Fibroblast of skin of right biceps (primary cell): ENCODE data around the gene PTPN18.

ENCODE experiments used
- DNase-seq: peaks from one replicate; pipeline ENCODE4 v3.0.0-alpha.2; 2013

Gene PTPN18

DNA sequence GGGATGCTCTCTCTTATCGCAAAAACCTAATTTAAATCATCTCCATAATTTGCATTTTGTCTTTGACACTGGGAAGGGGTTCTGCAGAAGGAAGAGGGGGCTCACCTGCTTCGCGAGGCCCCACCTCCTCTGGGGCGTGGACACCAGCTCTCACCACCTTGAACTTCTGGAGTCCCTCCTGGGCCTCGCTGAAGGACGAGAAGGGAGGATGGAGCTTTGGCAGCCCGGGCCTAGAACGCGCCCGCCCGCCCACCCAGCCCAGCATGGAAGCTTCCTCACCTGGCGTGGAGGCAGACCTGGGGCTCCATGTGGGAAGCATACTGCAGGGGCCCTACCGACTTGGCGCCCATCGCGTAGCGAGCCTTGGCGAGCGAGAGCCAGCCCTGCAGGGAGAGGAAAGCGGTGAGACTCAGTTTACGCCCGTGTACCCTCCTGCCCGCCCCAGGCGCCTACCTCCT lies 14.3 kb upstream of the PTPN18 start:
- DNase-seq = no peak

DNA sequence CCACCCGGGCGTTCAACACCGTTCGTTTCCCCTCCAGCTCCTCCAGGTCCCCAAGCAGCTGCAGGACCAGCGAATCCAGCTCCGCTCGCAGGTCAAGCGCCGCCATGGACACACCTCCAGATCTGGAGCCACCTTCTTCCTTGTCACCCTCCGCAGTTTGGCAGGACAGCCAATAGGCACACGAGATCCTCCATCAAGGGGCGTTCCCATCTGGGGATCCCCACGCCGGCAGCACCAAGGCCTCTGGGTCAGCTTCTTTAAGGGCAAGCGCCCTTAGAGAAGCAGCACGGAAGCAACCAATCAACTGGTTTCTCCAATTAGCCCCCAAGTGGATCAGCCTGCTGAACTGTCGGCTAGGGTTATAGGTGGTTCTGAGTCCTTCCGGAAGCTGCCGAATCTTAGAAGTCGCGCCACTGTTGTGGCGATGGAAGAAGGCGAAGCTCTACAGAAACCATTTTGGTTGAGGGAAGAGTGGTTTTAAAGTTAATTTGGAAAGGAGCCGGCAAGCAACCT lies 13.8 kb upstream of the PTPN18 start:
- DNase-seq = peak; percentile 93

DNA sequence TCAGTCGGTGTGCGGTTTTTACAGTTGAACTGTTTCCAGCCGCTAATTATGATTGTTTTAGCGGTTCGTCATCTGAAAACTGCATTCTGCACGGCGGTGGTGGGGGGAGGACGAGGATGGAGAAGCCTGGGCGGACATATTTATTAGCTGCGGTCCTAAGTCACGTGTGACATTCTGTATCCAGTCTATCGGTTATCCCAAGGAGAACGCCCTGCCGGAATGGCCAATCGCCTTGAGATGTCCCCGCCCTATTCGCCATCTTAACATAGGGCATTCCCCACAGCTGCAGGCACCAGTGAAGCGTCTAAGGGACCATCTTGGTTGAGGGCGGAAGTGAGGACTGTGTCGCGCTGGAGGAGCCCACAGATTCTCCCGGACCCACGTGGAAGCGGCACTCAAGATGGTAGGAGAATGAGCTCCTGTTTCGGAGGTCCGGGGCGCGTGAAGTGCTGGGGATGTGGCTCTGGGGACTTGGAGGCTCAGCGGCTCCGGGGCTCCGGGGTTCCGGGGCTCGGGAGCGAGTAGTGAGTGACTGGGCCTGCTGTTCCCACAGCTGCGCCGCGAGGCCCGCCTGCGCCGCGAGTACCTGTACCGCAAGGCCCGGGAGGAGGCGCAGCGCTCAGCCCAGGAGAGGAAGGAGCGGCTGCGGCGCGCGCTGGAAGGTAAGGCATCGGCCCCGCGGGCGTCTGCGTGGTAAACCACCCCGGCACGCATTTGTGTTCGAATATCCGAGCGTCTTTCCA lies 13.2 kb upstream of the PTPN18 start, which contains the start of gene IMP4:
Gene IMP4, plus strand, starts transcription at position 365 of the 743 bp plus-strand sequence. Its CDS starts 36 bp downstream, at position 401.
- DNase-seq = peak; percentile 99

DNA sequence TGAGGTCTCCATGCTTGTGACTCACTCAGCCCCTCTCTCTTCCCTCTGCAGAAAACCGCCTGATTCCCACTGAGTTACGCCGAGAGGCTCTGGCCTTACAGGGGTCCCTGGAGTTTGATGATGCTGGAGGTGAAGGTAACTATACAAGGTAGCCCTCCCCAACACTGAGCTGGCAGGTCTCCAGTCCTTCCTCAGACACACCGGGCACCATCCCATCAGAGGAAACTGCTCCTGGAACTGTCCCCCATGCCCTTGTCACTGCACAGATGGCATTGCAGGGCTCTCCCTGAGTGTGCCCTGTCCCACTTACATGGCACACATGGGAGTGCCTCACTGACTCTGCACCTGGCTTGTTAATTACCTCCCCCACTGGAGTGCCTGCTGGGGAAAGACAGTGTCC lies 11.3 kb upstream of the PTPN18 start:
- no peak for DNase-seq

DNA sequence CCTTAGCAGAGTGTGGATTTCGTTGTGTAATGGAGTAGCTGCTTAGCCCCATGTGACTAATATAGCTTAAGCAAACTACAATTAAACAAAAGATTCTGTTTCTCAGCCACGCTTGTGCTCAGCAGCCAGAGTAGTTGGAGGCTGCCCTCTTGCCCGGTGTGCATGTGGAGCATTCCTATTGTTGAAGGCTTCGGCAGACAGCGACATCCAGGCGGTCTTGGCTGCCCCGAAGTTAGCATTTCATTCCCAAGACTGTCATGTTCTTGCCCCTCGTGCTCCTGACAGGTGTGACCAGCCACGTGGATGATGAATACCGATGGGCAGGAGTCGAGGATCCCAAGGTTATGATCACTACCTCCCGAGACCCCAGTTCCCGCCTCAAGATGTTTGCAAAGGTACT lies 10.8 kb upstream of the PTPN18 start:
- DNase-seq = no peak

DNA sequence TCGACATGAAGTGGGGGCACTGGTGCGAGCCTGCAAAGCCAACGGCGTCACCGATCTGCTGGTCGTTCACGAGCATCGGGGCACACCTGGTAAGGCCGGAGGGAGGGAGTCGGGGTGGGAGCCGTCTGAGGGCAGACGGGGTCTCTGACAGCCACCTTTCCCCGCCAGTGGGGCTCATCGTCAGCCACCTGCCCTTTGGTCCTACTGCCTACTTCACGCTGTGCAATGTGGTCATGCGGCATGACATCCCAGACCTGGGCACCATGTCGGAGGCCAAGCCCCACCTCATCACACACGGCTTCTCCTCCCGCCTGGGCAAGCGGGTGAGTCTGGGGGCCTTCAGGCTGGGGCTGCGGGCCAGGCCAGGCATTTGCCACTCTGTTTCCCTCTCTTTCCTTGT lies 10.2 kb upstream of the PTPN18 start:
- DNase-seq = no peak

DNA sequence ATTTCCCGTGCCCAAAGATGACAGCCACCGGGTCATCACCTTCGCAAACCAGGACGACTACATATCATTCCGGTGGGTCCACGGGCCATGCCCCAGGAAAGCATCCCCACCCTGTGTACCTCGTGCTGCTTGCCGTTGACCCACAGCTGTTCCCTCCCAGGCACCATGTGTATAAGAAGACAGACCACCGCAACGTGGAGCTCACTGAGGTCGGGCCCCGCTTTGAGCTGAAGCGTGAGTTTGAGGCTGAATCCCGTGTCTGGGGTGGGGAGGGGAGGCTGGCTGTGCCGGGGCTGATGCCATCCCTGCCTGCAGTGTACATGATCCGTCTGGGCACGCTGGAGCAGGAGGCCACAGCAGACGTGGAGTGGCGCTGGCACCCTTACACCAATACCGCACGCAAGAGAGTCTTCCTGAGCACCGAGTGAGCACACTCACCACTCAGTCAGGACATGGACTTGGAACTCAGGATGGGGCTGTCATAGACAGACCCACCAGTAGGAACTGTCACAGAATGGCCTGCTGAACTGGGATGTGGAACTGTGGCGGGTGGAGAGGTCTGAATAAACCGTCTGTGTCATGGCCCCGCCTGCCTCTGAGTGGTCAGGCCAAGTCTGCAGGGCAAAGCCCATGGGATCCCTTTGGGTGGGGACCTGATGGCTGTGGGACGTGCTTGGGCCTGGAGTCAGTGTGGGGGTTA lies 9.7 kb upstream of the PTPN18 start:
- no peak for DNase-seq

DNA sequence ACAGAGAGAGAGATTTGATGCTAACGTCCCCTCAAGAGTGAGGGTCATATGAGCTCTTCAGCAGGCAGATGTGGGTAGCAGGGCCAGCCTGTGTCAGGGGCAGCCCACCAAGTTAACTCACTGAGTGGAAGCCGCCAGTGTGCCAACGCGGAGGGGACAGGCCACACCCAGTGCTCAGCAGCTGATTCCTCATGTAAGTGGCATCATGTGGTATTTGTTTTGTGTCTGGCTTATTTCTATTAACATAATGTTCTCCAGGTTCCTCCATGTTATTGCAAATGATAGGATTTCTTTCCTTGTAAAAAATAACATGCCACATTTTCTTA lies 9.2 kb upstream of the PTPN18 start:
- DNase-seq = no peak

DNA sequence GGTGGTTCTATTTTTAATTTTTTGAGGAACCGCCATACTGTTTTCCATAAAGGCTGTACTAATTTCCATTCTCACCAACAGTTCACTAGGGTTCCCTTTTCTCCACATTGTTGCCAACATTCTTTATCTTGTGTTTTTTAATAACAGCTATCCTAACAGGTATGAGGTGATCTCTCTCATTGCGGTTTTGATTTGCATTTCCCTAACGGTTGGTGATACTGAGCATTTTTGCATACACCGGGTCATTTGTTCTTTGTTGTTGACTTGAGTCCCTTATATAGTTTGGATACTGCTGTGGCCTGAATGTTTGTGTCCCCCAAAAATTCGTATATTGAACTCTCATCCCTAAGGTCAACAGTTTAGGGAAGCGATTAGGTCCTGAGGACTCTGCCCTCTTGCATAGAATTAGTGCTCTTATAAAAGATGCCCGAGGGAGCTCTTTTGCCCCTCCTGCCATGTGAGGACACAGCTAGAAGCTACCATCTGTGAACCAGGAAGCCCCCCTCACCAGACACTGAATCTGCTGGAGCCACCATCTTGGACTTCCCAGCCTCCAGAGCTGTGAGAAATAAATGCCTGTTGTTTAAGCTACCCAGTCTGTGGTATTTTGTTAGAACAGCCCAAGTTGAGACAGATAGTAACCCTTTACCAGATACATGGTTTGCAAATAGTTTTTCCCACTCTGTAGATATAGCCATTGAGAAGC lies 8.5 kb upstream of the PTPN18 start:
- no peak for DNase-seq

DNA sequence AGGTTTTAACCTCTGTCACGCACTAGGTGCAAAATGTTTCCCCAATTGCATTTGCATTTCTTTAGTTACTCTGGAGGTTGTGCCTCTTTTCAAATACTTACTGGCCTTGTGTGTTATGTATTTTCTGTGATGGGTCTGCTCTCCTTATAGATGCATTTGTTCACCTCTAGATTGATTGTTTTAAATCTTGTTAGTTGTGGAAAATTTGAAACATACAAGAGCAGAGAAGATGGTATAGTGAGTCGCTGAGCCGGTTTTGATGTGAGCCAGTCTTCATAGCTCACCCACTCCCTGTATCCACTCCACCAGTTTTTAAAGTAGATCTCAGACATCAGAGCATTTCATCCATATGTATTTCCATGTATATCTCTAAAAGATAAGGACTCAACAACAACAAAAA lies 6.7 kb upstream of the PTPN18 start:
- DNase-seq = no peak

DNA sequence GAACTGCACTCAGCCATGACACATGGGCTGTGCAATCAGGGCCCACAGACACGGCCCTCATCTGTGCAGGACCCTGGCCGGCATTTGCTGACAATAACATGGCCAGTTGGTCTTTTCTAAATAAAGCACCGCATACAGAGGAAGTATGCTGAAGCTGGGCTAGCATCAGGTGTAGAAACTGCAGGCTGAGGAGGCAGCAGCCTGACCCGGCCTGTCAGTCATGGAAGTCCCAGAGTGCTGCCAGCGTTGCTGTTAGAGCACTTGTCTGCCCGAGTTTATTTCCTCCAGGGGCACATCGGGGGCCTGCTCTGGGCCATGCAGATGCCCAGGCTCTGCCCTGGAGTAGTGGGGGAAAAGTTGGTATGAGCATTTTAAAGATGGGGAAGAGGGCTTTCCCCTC lies 4.1 kb upstream of the PTPN18 start:
- DNase-seq = no peak

DNA sequence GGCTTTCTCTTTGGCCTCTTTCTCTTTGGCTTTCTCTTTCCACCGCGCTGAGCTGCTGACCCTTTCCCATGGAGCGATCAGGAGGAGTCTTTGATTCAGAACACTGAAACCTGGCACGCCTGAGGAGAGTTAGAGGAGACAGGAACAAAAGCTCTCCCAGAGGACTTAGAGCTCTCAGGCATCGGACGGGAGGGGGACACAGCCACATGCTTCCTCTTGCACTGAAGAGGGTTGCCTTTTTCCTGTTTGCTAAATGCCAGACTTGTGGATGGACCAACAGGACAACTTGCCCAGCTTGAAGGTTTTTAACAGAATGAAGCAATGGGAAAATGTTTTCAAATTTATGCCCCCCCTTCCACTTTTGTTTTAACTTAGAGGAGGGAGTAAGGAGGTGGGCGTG lies 3.6 kb upstream of the PTPN18 start:
- DNase-seq = no peak

DNA sequence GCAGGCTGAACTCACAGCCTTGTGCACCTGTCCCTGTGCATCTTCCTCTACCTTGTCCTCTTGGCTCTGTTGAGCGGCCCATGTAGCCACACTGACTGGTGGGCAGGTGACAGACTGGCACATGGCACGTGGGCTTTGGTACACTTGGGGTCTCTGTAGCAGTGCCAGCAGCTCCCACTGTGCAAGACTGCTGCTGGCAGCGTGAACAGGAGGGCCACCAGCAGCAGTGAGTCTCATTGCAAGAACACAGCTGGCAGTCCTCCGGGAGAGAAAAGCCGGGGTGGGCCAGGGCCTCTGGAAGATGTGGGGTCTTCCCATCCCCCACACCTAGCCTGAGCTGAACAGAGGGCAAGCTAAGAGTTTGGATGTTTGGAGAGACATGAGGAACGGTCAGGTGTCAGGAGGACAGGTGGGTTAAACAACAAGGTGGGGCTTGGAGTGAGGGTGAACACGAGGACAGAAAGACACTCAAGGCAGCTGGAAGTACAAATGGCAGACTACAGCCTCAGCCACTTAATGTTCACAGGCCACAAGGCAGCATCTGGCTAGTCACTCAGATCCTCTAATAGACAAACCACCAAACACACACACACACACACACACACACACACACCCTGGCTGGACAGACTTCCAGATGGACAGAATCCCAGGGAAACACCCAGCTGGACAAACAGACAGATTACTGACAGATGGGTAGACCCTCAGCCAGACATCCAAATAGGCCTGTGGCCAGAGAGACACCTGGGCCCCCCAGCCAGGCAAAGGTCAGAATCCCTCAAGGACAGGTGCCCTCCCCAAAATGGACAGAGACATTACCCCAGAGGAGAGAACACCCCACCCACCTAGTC lies 2.3 kb upstream of the PTPN18 start:
- no peak for DNase-seq

DNA sequence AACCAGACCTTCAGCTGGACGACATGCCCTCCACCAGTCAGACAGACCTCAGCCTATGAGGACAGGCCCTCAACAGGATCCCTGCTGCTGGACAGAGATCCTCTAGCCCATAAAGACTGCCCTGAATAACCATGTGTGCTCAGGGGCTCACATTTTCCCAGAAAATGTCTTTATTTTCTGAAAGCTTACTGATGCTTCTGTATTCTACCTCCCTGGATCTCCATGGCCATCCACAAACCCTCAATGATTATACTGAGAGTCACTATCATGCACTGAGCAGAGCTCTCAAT lies 1.8 kb upstream of the PTPN18 start:
- DNase-seq = no peak

DNA sequence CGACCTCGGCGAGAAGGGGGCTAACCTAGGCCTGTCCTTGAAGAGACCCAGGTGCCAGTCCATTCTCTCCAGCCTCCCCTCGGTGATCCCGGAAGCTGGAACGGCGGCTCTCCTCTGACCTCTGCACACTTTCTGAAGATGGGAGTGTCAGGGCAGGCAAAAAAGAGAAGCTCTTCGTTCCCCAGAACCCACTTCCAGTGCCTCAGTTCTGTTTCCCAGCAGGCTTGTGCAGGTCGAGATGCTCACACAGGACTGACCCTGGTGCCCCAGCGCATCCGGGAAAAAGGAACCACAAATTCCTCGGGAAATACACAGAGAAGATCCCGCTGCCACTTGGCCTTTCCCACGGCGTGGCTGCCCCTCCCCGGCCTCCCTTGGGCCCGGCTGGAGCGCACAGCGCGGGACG lies 681 bp upstream of the PTPN18 start:
- DNase-seq = no peak

DNA sequence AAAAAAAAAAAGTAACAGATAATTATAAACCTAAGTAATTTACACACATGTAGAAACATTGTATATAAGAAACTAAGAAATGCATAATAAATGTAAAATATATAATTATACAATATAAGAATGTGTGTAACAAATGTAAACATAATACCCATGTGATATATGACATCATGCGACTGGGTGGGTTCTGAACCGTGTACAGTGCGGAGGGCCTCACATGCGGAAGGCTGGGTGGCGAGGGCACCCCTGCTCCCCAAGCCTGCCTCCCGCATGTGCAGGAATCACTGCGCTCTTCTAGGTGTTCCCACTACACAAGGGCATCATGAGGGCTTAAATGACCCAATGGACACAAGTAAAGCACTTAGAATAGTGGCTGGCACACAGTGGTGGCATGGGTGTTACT lies 2.0 kb downstream of the PTPN18 start:
- no peak for DNase-seq

DNA sequence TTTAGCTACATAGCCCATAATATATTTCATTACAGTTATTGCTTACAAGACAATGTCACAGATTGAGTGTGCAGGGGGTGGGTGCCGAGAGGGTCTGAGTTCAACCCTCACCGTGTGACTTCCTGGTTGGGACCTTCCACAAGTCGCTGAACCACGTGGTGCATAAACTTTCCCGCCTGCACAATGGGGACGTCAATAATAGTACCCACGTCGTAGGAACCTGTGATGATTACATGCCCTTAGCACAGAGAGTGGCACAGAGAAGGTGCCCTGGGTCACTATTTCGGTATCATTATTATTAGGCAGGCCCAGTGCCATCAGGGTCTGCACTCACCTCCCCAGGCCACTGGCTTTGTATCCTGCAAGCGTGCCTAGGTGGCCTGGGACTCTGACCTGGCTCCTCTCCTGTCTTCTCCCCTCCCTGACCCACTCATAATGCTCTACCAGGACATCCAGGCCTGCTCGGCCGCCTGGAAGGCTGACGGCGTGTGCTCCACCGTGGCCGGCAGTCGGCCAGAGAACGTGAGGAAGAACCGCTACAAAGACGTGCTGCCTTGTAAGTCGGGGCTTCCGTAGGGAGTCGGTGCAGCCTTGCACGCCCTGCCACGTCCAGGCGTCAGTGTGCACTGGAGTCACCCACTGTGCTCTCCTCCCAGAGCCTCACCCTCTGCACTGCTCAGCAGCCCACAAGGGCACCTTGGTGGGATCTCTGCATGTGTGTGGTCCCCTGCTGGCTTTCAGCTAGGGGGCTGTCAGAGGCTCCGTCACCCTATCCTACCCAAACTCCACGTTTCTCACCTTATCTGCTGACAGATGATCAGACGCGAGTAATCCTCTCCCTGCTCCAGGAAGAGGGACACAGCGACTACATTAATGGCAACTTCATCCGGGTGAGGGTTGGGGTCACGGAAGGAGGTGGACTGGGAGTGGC lies 2.8 kb downstream of the PTPN18 start:
- no peak for DNase-seq

DNA sequence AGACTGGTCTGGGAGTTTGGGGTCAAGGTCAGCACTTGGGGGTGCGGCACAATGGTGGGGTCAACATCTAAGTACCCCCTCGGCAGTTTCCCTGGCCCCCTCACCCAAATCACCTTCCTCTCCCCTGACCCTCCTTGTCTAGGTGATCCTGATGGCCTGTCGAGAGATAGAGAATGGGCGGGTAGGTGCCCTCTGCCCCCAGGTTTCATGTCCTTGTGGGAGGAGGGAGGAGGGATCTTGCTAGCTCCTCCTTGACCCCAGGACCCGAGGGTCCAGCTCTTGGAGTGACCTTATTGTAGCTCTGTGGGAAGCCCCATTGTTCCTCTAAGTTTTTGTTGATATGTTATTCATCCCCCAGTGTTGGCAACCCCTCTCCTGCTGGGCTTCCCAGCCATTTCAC lies 3.6 kb downstream of the PTPN18 start:
- no peak for DNase-seq

DNA sequence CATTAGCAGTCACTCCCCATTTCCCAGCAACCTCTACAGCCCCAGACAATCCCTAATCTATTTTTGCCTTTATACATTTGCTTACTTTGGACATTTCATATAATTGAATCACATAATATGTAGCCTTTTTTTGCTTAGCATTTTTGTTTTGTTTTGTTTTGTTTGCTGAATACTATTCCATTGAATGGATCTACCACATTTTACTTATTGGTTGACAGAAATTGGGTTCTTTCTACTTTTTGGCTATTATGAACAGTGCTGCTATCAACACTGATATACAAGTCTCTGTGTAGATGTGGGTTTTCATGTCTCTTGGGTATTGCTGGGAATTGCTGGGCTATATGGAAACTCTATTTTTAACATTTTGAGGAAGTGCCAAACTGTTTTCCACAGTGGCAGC lies 7.6 kb downstream of the PTPN18 start:
- DNase-seq = no peak

DNA sequence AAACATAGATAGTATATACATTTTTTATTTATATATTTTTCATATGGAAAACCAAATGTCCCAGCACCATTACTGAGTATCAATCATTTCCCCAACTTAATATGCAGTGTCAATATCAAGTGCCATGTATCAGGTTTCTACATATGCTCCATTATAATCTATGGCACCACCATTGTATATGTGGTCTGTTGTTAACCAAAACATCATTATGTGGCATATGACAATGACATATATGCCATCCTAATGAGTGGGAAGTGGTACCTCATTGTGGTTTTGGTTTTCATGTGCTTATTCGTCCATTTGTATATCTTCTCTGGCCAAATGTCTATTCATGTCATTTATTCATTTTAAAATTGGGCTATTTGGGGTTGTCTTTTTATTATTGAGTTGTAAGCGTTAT lies 9.2 kb downstream of the PTPN18 start:
- no peak for DNase-seq

DNA sequence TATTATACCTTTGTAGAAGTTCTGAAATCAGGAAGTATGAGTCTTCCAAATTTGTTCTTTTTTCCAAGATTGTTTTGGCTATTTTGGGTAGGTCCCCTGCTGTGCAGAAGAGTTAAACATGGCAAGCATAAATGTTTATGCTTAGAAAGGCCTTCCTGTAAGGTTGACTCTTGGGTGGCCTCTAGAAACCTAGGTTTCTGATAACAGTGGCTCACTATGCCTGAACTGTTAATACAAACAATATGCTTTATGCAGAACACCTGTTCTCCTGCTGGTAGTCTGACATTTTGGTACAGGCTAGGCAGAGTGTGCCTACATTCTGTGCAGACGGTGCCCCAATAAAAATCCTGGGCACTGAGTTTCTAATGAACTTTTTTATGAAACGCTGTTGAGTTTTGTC lies 10.1 kb downstream of the PTPN18 start:
- DNase-seq = no peak

DNA sequence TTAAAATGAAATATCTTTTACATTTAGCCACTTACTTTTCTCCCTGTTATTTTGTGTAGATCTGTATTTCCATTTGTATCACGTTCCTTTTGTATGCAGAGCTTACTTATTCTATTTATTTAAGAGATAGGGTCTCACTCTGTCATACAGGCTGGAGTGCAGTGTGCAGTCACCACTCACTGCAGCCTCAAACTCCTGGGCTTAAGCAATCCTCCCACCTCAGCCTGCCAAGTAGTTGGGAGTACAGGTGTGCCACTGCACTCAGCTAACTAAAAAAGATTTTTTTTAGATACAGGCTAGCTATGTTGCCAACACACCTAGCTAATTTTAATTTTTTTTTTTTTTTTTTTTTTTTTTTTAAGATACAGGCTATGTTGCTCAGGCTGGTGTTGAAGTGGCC lies 10.9 kb downstream of the PTPN18 start:
- no peak for DNase-seq
